Activated naive CD8-positive, alpha-beta T cell treated with anti-CD3 and anti-CD28 coated beads, Interleukin-2, amount 50 U/mL, for 24 hours (primary cell): Measurements from ENCODE around the gene ANG.
"Not testable (repeated sequence)": the region's sequence is repeated elsewhere in the genome, so short reads cannot be mapped to it uniquely, and the experiment has no call there.

Experiments
- ATAC-seq: fragments of 150-1000 bp; cut with Tn5 transposase; one replicate; pipeline ENCODE4 v1.10.0; 2021
- DNase-seq: peaks from one replicate; pipeline ENCODE4 v3.0.0; 2021
- H3K27ac Mint-ChIP-seq: one replicate; pipeline ENCODE4 v1.8.0; 2021; ENCODE audit warnings: mild to moderate bottlenecking, mixed read lengths
- H3K27me3 Mint-ChIP-seq: one replicate; pipeline ENCODE4 v1.8.0; 2021; ENCODE audit warnings: mixed read lengths
- H3K36me3 Mint-ChIP-seq: one replicate; pipeline ENCODE4 v1.8.0; 2021; ENCODE audit warnings: low read depth, mixed read lengths
- H3K4me1 Mint-ChIP-seq: one replicate; pipeline ENCODE4 v1.8.0; 2021; ENCODE audit warnings: mixed read lengths
- H3K4me3 Mint-ChIP-seq: one replicate; pipeline ENCODE4 v1.8.0; 2021; ENCODE audit warnings: mild to moderate bottlenecking, moderate library complexity, mixed read lengths
- H3K9me3 Mint-ChIP-seq: one replicate; pipeline ENCODE4 v1.8.0; 2021; ENCODE audit warnings: mixed read lengths

The ANG gene

DNA sequence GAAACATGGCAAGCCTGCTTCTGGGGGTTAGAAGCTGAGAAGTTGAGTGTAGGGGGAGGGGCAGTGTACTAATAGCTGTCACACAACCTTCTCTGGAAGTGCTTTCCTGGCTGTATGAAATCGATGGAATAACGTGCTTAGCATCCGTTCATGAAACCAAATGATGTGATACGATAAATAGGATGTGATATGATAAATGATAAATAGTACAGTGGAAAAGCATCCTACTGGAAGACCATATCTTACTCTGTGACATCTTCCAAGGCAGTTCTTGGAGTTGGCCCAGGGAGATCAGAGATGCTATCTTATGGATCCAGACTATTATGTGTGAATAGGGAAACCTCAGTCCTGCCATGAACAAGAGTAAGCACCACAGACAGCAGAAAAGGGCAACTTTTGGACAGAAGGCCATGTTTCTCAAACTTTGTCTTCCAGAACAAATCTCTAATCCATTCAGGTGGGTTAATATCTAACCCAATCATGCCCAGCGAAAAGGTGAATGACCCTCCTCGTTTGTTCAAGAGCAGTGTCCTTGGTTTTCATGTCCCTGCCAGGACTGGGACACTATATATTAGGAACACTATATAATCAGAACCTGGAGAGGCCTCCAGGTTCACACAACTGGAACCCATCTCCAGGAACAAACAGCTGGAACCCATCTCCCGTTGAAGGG lies at the start of gene ANG:
TSS of gene ANG (plus strand) at position 598 of the 673 bp plus-strand sequence. CDS start 4,801 bp downstream, outside the sequence.
- no peak within 1 kb of the TSS for H3K4me3 Mint-ChIP-seq
- no peak within 1 kb of the TSS for H3K27ac Mint-ChIP-seq
- peaks cover 18% of the 10 kb centered on the region for H3K4me1 Mint-ChIP-seq
- no peak for DNase-seq
- H3K9me3 Mint-ChIP-seq: no peaks in the 10 kb centered on the region
- H3K36me3 Mint-ChIP-seq: no peaks in the 10 kb centered on the region
- no peak for ATAC-seq
- H3K27me3 Mint-ChIP-seq: peaks cover 3% of the 10 kb centered on the region

- H3K27me3 Mint-ChIP-seq: peaks cover 32% of the 10 kb centered on the region
- no peaks in the 10 kb centered on the region for H3K36me3 Mint-ChIP-seq
- H3K27ac Mint-ChIP-seq: no peak within 1 kb of the TSS
- ATAC-seq (no peak), DNase-seq (no peak)
- H3K4me3 Mint-ChIP-seq: no peak within 1 kb of the TSS
- no peaks in the 10 kb centered on the region for H3K4me1 Mint-ChIP-seq
- H3K9me3 Mint-ChIP-seq: no peaks in the 10 kb centered on the region
Measured at GRCh38 chr14:20641591-20641990, 47.0 kb upstream of the ANG start, which contains the start of gene OR6S1. TSS of gene OR6S1 (minus strand) at chr14:20641691. CDS start at chr14:20641691, 0 bp downstream.

DNA sequence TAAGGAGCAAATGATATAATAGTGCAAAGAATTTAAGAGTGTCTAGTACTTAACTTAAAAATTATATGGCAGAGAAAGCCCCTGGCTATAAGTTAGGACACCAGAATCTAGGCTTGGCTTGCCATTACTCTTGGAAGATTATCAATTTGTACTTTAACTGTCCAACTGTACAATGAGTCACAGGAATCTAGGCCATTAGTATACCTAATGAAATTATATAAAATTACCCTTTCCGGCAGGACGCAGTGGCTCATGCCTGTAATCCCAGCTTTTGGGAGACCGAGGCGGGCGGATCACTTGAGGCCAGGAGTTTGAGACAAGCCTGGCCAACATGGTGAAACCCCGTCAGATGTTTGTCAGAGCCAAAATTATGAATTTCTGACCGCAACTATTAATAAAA lies 46.4 kb upstream of the ANG start:
- DNase-seq (no peak), ATAC-seq (no peak)
- Mint-ChIP-seq H3K9me3 (no peaks in the 10 kb centered on the region), H3K27ac (no peak overlapping the region), H3K4me3 (no peak overlapping the region), H3K4me1 (no peaks in the 10 kb centered on the region), H3K36me3 (no peaks in the 10 kb centered on the region), H3K27me3 (peaks cover 28% of the 10 kb centered on the region)

DNA sequence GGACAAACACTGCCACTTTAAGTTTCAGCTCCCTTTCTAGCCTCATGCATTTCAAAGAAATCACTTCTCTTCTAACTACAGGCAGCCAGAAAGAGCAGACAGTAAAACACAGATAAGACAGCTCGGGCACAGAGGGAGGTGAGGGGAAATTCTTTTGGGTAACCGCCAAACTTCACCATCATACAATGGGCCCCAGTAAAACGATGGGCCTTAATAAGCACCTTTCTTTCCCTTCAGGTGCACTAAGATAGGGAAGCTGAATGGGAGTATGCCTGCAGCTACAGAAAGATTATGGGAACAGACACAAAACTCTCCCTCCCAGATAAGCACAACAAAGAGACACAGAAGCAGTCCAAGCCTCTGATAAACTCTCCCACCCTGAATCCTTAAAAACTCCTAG lies 45.8 kb upstream of the ANG start:
- not testable (repeated sequence) for H3K4me3 Mint-ChIP-seq, H3K9me3 Mint-ChIP-seq, DNase-seq, H3K4me1 Mint-ChIP-seq, H3K27ac Mint-ChIP-seq, H3K36me3 Mint-ChIP-seq, ATAC-seq
- H3K27me3 Mint-ChIP-seq: peaks cover 30% of the 10 kb centered on the region

DNA sequence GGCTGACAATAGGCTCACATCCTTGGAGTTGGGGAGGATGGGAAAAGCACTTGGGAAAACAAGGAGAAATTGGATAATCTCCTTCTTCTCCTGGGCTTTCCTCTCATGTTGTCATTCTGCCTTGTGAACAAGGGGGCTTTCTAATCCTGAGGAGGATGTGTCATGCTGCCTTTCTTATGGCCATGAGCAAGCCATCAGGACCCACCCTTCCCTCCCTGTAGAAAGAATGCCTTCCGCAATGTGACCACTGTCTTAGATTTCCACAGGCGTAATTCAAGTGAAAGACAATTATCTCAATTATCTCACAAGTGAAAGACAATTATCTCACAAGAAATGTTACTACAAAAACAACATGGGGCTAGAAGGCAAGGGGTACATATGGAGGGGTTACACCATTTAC lies 44.0 kb upstream of the ANG start:
- no peaks in the 10 kb centered on the region for H3K9me3 Mint-ChIP-seq
- H3K27ac Mint-ChIP-seq: no peak overlapping the region

DNA sequence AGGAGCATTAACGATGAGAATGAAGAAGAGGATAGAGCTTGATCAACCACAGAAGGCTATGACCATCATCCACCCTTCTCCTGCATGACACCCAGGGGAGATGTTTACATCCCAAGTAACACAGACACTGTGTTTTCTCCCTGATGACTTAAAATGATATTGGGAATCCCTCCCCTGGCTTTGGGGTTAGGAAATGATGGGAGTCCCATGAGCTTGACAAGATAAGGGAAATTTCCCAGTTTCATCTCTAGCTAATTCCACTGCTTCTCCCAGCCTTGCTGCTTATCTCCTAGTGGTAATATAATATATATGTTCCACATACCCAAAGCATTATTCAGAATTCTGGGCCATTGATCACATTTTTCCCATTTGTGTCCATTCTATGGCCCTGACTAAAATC lies 43.1 kb upstream of the ANG start:
- peaks cover 30% of the 10 kb centered on the region for H3K27me3 Mint-ChIP-seq
- no peaks in the 10 kb centered on the region for H3K36me3 Mint-ChIP-seq
- H3K4me1 Mint-ChIP-seq: no peaks in the 10 kb centered on the region
- DNase-seq (no peak), ATAC-seq (no peak)
- no peak overlapping the region for H3K27ac Mint-ChIP-seq
- no peaks in the 10 kb centered on the region for H3K9me3 Mint-ChIP-seq
- H3K4me3 Mint-ChIP-seq: no peak overlapping the region

More for the DNA sequence above, 44.0 kb upstream of the ANG start:
- Mint-ChIP-seq H3K36me3 (no peaks in the 10 kb centered on the region), H3K4me3 (no peak overlapping the region), H3K4me1 (no peaks in the 10 kb centered on the region), H3K27me3 (peaks cover 31% of the 10 kb centered on the region)
- ATAC-seq (no peak), DNase-seq (no peak)

DNA sequence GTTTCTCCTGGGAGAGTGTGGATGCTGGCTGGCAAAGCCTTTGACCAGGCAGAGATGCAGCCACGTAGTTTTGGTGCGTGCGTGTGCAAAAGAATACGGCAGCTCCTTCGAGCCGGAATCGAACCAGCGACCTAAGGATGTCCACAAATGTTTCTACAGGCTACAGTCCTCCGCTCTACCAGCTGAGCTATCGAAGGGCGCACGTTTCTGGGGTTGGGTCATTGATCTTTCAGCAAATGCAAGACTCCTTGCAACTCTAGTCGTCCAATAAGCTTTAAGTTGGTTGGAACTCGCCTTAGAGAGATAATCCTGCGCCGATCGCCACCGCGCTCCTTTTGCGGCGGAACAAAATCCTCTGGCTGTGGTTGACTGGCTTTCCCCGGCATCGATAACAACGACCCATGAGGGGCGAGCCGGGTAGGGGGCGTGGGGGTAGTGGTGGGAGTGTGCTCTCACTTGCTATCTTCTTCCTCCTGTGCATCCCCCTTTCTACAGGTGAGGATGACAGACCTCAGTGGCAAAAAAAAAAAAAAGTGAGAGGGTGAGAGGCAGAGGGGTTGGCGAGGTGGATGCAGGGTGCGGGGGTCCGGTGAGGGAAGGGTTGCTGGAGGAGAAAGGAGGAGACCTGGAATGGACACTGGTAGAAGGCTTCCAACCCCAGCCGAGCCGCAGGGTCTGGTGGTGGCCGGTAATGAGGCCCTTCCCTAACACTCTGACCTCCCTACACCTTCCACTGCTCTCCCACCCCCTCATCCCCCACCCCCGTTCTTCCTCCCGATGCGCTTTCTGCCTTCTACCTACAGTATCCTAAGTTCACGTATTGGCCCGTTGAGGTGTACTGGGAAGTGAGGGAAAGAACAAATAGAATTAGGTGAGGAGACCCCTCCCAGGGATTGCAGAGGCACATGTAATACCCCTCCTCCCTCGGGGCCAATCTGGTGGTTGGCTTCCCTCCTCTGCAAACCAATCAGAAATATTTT lies 35.3 kb upstream of the ANG start:
- peak; percentile 74 for DNase-seq
- Mint-ChIP-seq H3K27ac (peak overlapping the region; percentile 83), H3K36me3 (no peaks in the 10 kb centered on the region), H3K4me1 (peaks cover 17% of the 10 kb centered on the region), H3K9me3 (no peaks in the 10 kb centered on the region), H3K4me3 (peak overlapping the region; percentile 61), H3K27me3 (peaks cover 70% of the 10 kb centered on the region)
- ATAC-seq: peak; percentile 85

- Mint-ChIP-seq H3K27me3 (peaks cover 71% of the 10 kb centered on the region), H3K9me3 (no peaks in the 10 kb centered on the region), H3K4me3 (no peak overlapping the region), H3K27ac (no peak overlapping the region), H3K4me1 (peaks cover 17% of the 10 kb centered on the region), H3K36me3 (no peaks in the 10 kb centered on the region)
- DNase-seq (no peak), ATAC-seq (no peak)
Measured at GRCh38 chr14:20655851-20656250, 32.7 kb upstream of the ANG start.

DNA sequence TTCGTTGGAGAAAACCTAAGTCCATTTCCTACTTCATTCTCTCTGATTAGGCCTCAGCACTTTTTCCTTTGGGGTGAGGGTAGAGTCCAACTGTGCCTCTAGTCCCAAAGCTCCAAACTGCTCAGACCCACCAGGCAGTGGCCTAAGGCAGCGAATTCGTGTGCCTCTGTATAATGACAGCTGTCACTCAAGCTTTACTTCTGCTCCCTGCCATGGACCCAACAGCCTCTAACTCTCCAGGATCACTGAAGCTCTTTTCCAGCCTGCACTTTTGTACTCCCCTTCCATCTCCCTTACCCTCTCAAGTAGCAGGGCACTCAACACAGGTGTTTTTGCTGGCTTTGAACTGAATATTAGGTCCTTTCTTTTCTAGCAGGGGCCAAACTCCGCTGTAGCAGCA lies 32.3 kb upstream of the ANG start:
- DNase-seq: no peak
- Mint-ChIP-seq H3K4me3 (no peak overlapping the region), H3K4me1 (peaks cover 17% of the 10 kb centered on the region), H3K27me3 (peaks cover 68% of the 10 kb centered on the region), H3K36me3 (no peaks in the 10 kb centered on the region), H3K27ac (no peak overlapping the region), H3K9me3 (no peaks in the 10 kb centered on the region)
- no peak for ATAC-seq

- Mint-ChIP-seq H3K4me3 (peak overlapping the region; percentile 21), H3K27me3 (peaks cover 65% of the 10 kb centered on the region), H3K4me1 (peaks cover 18% of the 10 kb centered on the region), H3K9me3 (no peaks in the 10 kb centered on the region), H3K27ac (no peak overlapping the region), H3K36me3 (no peaks in the 10 kb centered on the region)
- ATAC-seq (peak; percentile 55), DNase-seq (no peak)
Measured at GRCh38 chr14:20657216-20658211, 31.1 kb upstream of the ANG start.

DNA sequence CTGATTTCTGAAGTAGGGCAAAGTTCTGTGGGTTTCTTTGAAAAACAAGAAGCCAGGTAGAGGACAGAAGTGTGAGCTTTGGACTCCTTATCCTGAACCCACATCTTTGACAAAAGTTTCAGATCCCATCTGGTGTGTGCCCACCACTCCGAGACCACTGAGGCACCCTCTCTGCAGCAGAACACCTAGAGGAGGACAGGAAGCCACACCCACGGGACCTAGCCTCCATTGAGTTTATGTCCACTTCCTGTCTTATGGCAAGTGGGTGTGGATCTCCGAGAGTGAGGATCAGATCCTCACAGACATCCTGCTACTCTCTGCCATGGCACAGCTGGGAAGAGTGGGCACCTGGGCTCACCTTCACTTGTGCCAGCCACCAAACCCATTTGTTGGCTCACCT lies 30.3 kb upstream of the ANG start:
- Mint-ChIP-seq H3K4me1 (peaks cover 18% of the 10 kb centered on the region), H3K27ac (no peak overlapping the region), H3K9me3 (no peaks in the 10 kb centered on the region), H3K27me3 (peaks cover 63% of the 10 kb centered on the region), H3K36me3 (peaks cover 2% of the 10 kb centered on the region), H3K4me3 (no peak overlapping the region)
- DNase-seq (no peak), ATAC-seq (no peak)

DNA sequence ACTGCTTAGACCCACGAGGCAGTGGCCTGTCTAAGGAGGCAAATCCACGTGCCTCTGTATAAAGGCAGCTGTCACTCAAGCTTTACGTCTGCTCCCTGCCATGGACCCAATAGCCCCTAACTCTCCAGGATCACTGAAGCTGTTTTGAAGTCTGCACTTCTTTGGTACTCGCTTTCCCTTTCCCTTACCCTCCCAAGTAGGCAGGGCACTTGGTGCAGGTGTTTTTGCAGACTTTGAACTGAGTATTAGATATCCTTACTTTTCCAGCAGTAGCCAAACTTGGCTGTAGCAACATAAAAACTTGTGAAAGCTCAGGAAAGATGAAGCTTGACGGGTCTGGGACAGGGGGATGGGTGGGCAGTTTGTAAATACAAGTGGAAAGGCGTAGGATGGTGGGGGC lies 29.2 kb upstream of the ANG start:
- peaks cover 2% of the 10 kb centered on the region for H3K36me3 Mint-ChIP-seq
- peaks cover 57% of the 10 kb centered on the region for H3K27me3 Mint-ChIP-seq
- ATAC-seq: no peak
- peaks cover 20% of the 10 kb centered on the region for H3K4me1 Mint-ChIP-seq
- H3K9me3 Mint-ChIP-seq: no peaks in the 10 kb centered on the region
- no peak overlapping the region for H3K4me3 Mint-ChIP-seq
- no peak for DNase-seq
- H3K27ac Mint-ChIP-seq: no peak overlapping the region

DNA sequence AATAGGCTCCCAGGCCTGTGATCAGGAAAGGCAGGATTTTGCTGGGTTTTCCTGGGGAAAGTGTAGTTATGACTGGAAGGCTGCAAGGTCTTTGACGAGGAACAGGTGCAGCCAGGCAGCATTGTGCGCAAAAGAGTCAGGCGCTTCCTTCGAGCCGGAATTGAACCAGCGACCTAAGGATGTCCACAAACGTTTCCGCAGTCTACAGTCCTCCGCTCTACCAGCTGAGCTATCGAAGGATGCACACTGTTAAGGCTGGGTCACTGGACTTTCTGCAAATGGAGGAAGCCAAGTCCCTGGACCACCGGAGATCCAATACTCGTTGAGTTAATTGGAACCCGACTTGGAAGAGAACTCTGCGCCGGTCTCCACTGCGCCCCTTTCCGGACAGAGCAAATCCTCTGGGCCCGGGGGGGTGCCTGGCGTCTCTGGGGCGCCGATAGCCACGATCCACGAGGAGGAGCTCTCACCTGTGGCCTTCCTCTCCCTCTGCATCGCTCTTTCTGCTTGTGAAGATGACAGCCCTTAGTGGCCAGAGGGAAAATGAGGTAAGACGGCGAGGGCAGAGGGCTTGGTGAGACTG lies 28.7 kb upstream of the ANG start:
- H3K36me3 Mint-ChIP-seq: peaks cover 2% of the 10 kb centered on the region
- H3K27ac Mint-ChIP-seq: no peak overlapping the region
- H3K27me3 Mint-ChIP-seq: peaks cover 58% of the 10 kb centered on the region
- H3K4me3 Mint-ChIP-seq: no peak overlapping the region
- peaks cover 19% of the 10 kb centered on the region for H3K4me1 Mint-ChIP-seq
- no peaks in the 10 kb centered on the region for H3K9me3 Mint-ChIP-seq
- no peak for ATAC-seq
- no peak for DNase-seq

DNA sequence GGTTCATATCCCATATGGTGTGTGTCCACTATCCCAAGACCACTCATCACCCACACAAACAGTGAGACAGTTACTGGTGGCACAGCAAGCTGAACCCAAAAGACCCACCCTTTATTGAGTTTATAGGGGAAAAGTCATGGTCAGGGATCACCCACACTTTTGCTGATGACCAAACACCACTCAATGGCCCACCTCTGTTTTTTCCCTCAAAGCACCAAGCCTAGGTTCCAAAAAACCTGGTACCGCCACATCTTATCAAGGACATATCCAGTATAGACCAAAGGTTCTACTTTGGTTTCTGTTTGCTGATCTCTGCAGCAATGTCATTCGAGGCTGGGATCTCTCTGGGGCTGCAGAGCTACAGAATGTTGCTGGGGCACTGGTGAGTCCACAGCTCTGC lies 27.4 kb upstream of the ANG start:
- H3K27ac Mint-ChIP-seq: no peak overlapping the region
- peaks cover 50% of the 10 kb centered on the region for H3K27me3 Mint-ChIP-seq
- no peak overlapping the region for H3K4me3 Mint-ChIP-seq
- H3K9me3 Mint-ChIP-seq: no peaks in the 10 kb centered on the region
- peaks cover 2% of the 10 kb centered on the region for H3K36me3 Mint-ChIP-seq
- DNase-seq (no peak), ATAC-seq (no peak)
- H3K4me1 Mint-ChIP-seq: peaks cover 19% of the 10 kb centered on the region
